Mesendoderm (in vitro differentiated cells): ENCODE results near the gene MRPS31.
"Not testable (repeated sequence)": the region's sequence is repeated elsewhere in the genome, so short reads cannot be mapped to it uniquely, and the experiment has no call there.

Experiments
- DNase-seq: peaks from one replicate; pipeline ENCODE4 v3.0.0; 2013
- H2AK5ac ChIP-seq: 2 replicates; pipeline ENCODE4 v1.6.1; 2013; ENCODE audit warnings: low read length, inconsistent platforms
- H2BK120ac ChIP-seq: 2 replicates; pipeline ENCODE4 v1.6.1; 2013; ENCODE audit warnings: low read depth, mild to moderate bottlenecking, low read length, moderate library complexity, mixed read lengths
- H2BK15ac ChIP-seq: replicated peaks from 2 replicates; pipeline ENCODE4 v1.6.1; 2013; ENCODE audit warnings: low read depth, mild to moderate bottlenecking, moderate library complexity
- H2BK5ac ChIP-seq: 2 replicates; pipeline ENCODE4 v1.6.1; 2013; ENCODE audit warnings: low read length, inconsistent platforms
- H3K18ac ChIP-seq: 2 replicates; pipeline ENCODE4 v1.6.1; 2013; ENCODE audit warnings: mild to moderate bottlenecking, low read length, mixed read lengths
- H3K23ac ChIP-seq: one replicate; pipeline ENCODE4 v1.6.1; 2013; ENCODE audit warnings: low read length
- H3K27ac ChIP-seq: 2 replicates; pipeline ENCODE4 v1.5.1; 2013; ENCODE audit warnings: low read depth, mild to moderate bottlenecking, inconsistent platforms, low read length, moderate library complexity
- H3K27me3 ChIP-seq: 2 replicates; pipeline ENCODE4 v1.6.1; 2013; ENCODE audit warnings: low read length, control low read depth, mild to moderate bottlenecking, inconsistent platforms; ENCODE audit not compliant: insufficient read depth, poor library complexity
- H3K36me3 ChIP-seq: 2 replicates; pipeline ENCODE4 v1.6.1; 2013; ENCODE audit warnings: low read length, inconsistent platforms; ENCODE audit not compliant: control insufficient read depth, insufficient read depth
- H3K4ac ChIP-seq: one replicate; pipeline ENCODE4 v1.6.1; 2013; ENCODE audit warnings: low read depth, mild to moderate bottlenecking, low read length, moderate library complexity
- H3K4me1 ChIP-seq: 2 replicates; pipeline ENCODE4 v1.6.1; 2013; ENCODE audit warnings: low read depth, low read length, inconsistent platforms; ENCODE audit not compliant: control insufficient read depth
- H3K4me2 ChIP-seq: 2 replicates; pipeline ENCODE4 v1.6.1; 2013; ENCODE audit warnings: low read length
- H3K4me3 ChIP-seq: 2 replicates; pipeline ENCODE4 v1.5.1; 2013; ENCODE audit warnings: mild to moderate bottlenecking, low read length
- H3K56ac ChIP-seq: one replicate; pipeline ENCODE4 v1.6.1; 2013; ENCODE audit warnings: low read length
- H3K79me1 ChIP-seq: 2 replicates; pipeline ENCODE4 v1.6.1; 2013; ENCODE audit warnings: low read length, inconsistent platforms
- H3K79me2 ChIP-seq: 2 replicates; pipeline ENCODE4 v1.6.1; 2013; ENCODE audit warnings: mild to moderate bottlenecking, low read length; ENCODE audit not compliant: control insufficient read depth, insufficient read depth
- H3K9ac ChIP-seq: 2 replicates; pipeline ENCODE4 v1.6.1; 2013; ENCODE audit warnings: low read length, inconsistent platforms
- H4K5ac ChIP-seq: one replicate; pipeline ENCODE4 v1.6.1; 2013; ENCODE audit warnings: low read length
- H4K8ac ChIP-seq: one replicate; pipeline ENCODE4 v1.6.1; 2013; ENCODE audit warnings: low read depth, mild to moderate bottlenecking, control low read depth, low read length, moderate library complexity
- WGBS: extraction: QIAGEN DNeasy Blood & Tissue Kit; methylation state at CpG from one replicate; pipeline ENCODE4 v1.1.7; 2013; ENCODE audit warnings: low lambda C conversion rate, missing lambda C conversion rate; ENCODE audit not compliant: insufficient coverage; ENCODE audit errors: extremely low coverage; 5-methylcytosine and 5-hydroxymethylcytosine counted together

The MRPS31 gene

GRCh38 chr13:40755082-40755700, 15.8 kb downstream of the MRPS31 start:
- Histone ChIP-seq H4K5ac (no peak overlapping the region), H2BK5ac (no peak overlapping the region), H3K4ac (no peak overlapping the region), H3K79me2 (no peaks in the 10 kb centered on the region), H3K4me1 (no peaks in the 10 kb centered on the region), H3K23ac (no peak overlapping the region), H3K79me1 (no peaks in the 10 kb centered on the region), H3K36me3 (peaks cover 5% of the 10 kb centered on the region), H3K18ac (no peak overlapping the region), H2BK120ac (no peak overlapping the region), H3K4me2 (no peak overlapping the region), H3K56ac (no peak overlapping the region), H4K8ac (no peak overlapping the region), H3K9ac (no peak overlapping the region), H3K4me3 (no peak overlapping the region), H2AK5ac (no peak overlapping the region), H3K27me3 (no peaks in the 10 kb centered on the region), H3K27ac (no peak overlapping the region), H2BK15ac (no peak overlapping the region)
- WGBS: no CpG with 5 or more reads among the region's 7 CpGs
- DNase-seq: no peak

GRCh38 chr13:40749327-40749726, 21.7 kb downstream of the MRPS31 start:
- Histone ChIP-seq H3K27ac (no peak overlapping the region), H2AK5ac (no peak overlapping the region), H3K4me3 (no peak overlapping the region), H3K36me3 (peaks cover 5% of the 10 kb centered on the region), H3K79me2 (no peaks in the 10 kb centered on the region), H2BK15ac (no peak overlapping the region), H4K5ac (no peak overlapping the region), H3K4me1 (no peaks in the 10 kb centered on the region), H3K27me3 (no peaks in the 10 kb centered on the region), H3K23ac (no peak overlapping the region), H4K8ac (no peak overlapping the region), H3K9ac (no peak overlapping the region), H3K4me2 (no peak overlapping the region), H3K4ac (no peak overlapping the region), H3K79me1 (no peaks in the 10 kb centered on the region), H2BK120ac (no peak overlapping the region), H2BK5ac (no peak overlapping the region), H3K18ac (no peak overlapping the region), H3K56ac (no peak overlapping the region)
- WGBS: no CpG with 5 or more reads among the region's 1 CpG
- no peak for DNase-seq

GRCh38 chr13:40735232-40735548, 35.8 kb downstream of the MRPS31 start:
- H3K4me1 ChIP-seq, H3K9ac ChIP-seq, H3K23ac ChIP-seq, H2BK15ac ChIP-seq, H4K8ac ChIP-seq, H3K27ac ChIP-seq, H2BK120ac ChIP-seq, H3K56ac ChIP-seq, H3K27me3 ChIP-seq, H3K4ac ChIP-seq, H3K36me3 ChIP-seq, H2AK5ac ChIP-seq, H3K4me2 ChIP-seq, H2BK5ac ChIP-seq, H3K79me2 ChIP-seq, H3K79me1 ChIP-seq, H4K5ac ChIP-seq, H3K4me3 ChIP-seq, DNase-seq, H3K18ac ChIP-seq: not testable (repeated sequence)
- WGBS: no CpG with 5 or more reads among the region's 11 CpGs

GRCh38 chr13:40734536-40735231, 36.3 kb downstream of the MRPS31 start:
- H3K4me3 ChIP-seq, H2AK5ac ChIP-seq, H2BK5ac ChIP-seq, H3K79me2 ChIP-seq, H3K9ac ChIP-seq, H3K27me3 ChIP-seq, H3K23ac ChIP-seq, H4K5ac ChIP-seq, H3K4ac ChIP-seq, H3K4me2 ChIP-seq, H2BK120ac ChIP-seq, H2BK15ac ChIP-seq, H4K8ac ChIP-seq, H3K36me3 ChIP-seq, H3K27ac ChIP-seq, H3K4me1 ChIP-seq, DNase-seq, H3K79me1 ChIP-seq, H3K18ac ChIP-seq: not testable (repeated sequence)
- H3K56ac ChIP-seq: peak overlapping the region; percentile 34
- no CpG with 5 or more reads among the region's 24 CpGs for WGBS

- Histone ChIP-seq H3K4me2 (no peak overlapping the region), H3K18ac (no peak overlapping the region), H3K36me3 (no peaks in the 10 kb centered on the region), H3K4me3 (no peak overlapping the region), H2BK120ac (no peak overlapping the region), H4K5ac (no peak overlapping the region), H3K79me2 (no peaks in the 10 kb centered on the region), H3K4ac (no peak overlapping the region), H3K23ac (no peak overlapping the region), H3K27ac (no peak overlapping the region), H3K56ac (no peak overlapping the region), H3K27me3 (no peaks in the 10 kb centered on the region), H3K9ac (no peak overlapping the region), H3K79me1 (no peaks in the 10 kb centered on the region), H3K4me1 (no peaks in the 10 kb centered on the region), H2AK5ac (no peak overlapping the region), H2BK15ac (no peak overlapping the region), H4K8ac (no peak overlapping the region), H2BK5ac (no peak overlapping the region)
- no peak for DNase-seq
- no CpG with 5 or more reads among the region's 1 CpG for WGBS
Measured at GRCh38 chr13:40732658-40733057, 38.3 kb downstream of the MRPS31 start.

GRCh38 chr13:40728595-40728994, 42.4 kb downstream of the MRPS31 start:
- no peak overlapping the region for H3K4me2 ChIP-seq
- H3K4me1 ChIP-seq: no peaks in the 10 kb centered on the region
- H3K79me1 ChIP-seq: no peaks in the 10 kb centered on the region
- no peak overlapping the region for H2AK5ac ChIP-seq
- no peak overlapping the region for H2BK120ac ChIP-seq
- H3K9ac ChIP-seq: no peak overlapping the region
- H4K5ac ChIP-seq: no peak overlapping the region
- no peak overlapping the region for H3K4me3 ChIP-seq
- H2BK5ac ChIP-seq: no peak overlapping the region
- no CpG with 5 or more reads among the region's 6 CpGs for WGBS
- H3K27me3 ChIP-seq: no peaks in the 10 kb centered on the region
- no peaks in the 10 kb centered on the region for H3K79me2 ChIP-seq
- no peak overlapping the region for H3K27ac ChIP-seq
- DNase-seq: no peak
- H4K8ac ChIP-seq: no peak overlapping the region
- H3K56ac ChIP-seq: no peak overlapping the region
- no peak overlapping the region for H3K18ac ChIP-seq
- no peak overlapping the region for H3K4ac ChIP-seq
- no peak overlapping the region for H2BK15ac ChIP-seq
- H3K23ac ChIP-seq: no peak overlapping the region
- H3K36me3 ChIP-seq: no peaks in the 10 kb centered on the region
